NCI-H524 treated with DMSO at 0.1 percent for 48 hours (cell line): ENCODE results near the gene CUL9.

Experiments used
- DNase-seq: peaks from one replicate; lab custom pipeline; 2025; lab: John Stamatoyannopoulos, UW

Gene CUL9

GRCh38 chr6:43229803-43230620 lies 48.0 kb downstream of the CUL9 start:
- no peak for DNase-seq

GRCh38 chr6:43231053-43231452 lies 49.1 kb downstream of the CUL9 start:
- DNase-seq = no peak

GRCh38 chr6:43231735-43232450 lies 49.9 kb downstream of the CUL9 start:
- no peak for DNase-seq

- DNase-seq = no peak
Observed at GRCh38 chr6:43235841-43236240, 53.8 kb downstream of the CUL9 start.

- DNase-seq = no peak
Observed at GRCh38 chr6:43239054-43239453, 57.1 kb downstream of the CUL9 start.

- no peak for DNase-seq
Observed at GRCh38 chr6:43240950-43241349, 59.0 kb downstream of the CUL9 start.

- DNase-seq = no peak
Observed at GRCh38 chr6:43241446-43241845, 59.5 kb downstream of the CUL9 start.

- no peak for DNase-seq
Observed at GRCh38 chr6:43242908-43243663, 61.1 kb downstream of the CUL9 start, which contains the start of gene TTBK1. Gene TTBK1 (plus strand): TSS chr6:43243481. CDS start chr6:43246661, 3,180 bp downstream.

- DNase-seq = no peak
Observed at GRCh38 chr6:43243664-43244321, 61.8 kb downstream of the CUL9 start.

GRCh38 chr6:43246301-43247113 lies 64.5 kb downstream of the CUL9 start:
- no peak for DNase-seq

GRCh38 chr6:43247114-43247999 lies 65.4 kb downstream of the CUL9 start:
- no peak for DNase-seq

GRCh38 chr6:43248101-43248500 lies 66.1 kb downstream of the CUL9 start:
- no peak for DNase-seq

- no peak for DNase-seq
Observed at GRCh38 chr6:43248791-43249190, 66.8 kb downstream of the CUL9 start.

- peak; percentile 44 for DNase-seq
Observed at GRCh38 chr6:43250992-43251373, 69.0 kb downstream of the CUL9 start.

GRCh38 chr6:43253401-43253800 lies 71.4 kb downstream of the CUL9 start:
- no peak for DNase-seq

GRCh38 chr6:43254138-43254817 lies 72.3 kb downstream of the CUL9 start:
- no peak for DNase-seq

- DNase-seq = no peak
Observed at GRCh38 chr6:43254846-43255245, 72.8 kb downstream of the CUL9 start.

- DNase-seq = no peak
Observed at GRCh38 chr6:43255408-43256054, 73.5 kb downstream of the CUL9 start.
